ENCODE data around the gene C2CD4C.
"Not testable (repeated sequence)": the region's sequence is repeated elsewhere in the genome, so short reads cannot be mapped to it uniquely, and the experiment has no call there.

Gene C2CD4C

DNA sequence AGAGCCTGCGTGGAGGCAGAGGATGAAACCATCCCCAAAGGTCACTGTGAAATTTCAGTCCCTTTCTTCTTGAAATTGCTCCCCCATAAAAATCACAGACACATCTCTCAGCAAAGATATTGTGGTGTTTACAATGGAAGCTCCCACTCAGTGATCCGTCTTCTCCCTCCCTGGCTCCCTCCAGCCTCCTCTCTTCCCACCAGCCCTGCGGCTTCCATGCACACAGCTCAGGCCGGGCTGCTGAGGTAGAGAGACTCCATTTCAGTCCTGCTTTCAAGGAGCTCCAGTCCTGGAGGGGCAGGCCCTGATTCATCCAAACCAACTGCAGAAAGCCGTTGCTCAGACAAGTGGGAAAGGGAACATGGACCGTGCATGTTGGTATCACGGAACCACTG, 40.3 kb downstream of the C2CD4C start:
- Histone ChIP-seq H3K9ac (ENCODE audit: low read length in 2 of 2) (no peak overlapping the region), H3K36me3 (ENCODE audit: control insufficient read depth in 2 of 2, insufficient read depth in 2 of 2, low read length in 2 of 2) (no peaks in the 10 kb centered on the region), H3K9me3 (ENCODE audit: control insufficient read depth in 2 of 2, low read length in 2 of 2) (no peaks in the 10 kb centered on the region), H3K27ac (ENCODE audit: low read length) (no peak overlapping the region), H3K4me1 (ENCODE audit: control insufficient read depth, insufficient read depth, low read length) (peaks cover 3% of the 10 kb centered on the region), H3K4me3 (ENCODE audit: low read length in 2 of 2) (no peak overlapping the region), H3K27me3 (ENCODE audit: control insufficient read depth in 1 of 2, insufficient read depth in 2 of 2, low read length in 2 of 2) (peaks cover 10 to 13% of the 10 kb centered on the region in 2 donors)

DNA sequence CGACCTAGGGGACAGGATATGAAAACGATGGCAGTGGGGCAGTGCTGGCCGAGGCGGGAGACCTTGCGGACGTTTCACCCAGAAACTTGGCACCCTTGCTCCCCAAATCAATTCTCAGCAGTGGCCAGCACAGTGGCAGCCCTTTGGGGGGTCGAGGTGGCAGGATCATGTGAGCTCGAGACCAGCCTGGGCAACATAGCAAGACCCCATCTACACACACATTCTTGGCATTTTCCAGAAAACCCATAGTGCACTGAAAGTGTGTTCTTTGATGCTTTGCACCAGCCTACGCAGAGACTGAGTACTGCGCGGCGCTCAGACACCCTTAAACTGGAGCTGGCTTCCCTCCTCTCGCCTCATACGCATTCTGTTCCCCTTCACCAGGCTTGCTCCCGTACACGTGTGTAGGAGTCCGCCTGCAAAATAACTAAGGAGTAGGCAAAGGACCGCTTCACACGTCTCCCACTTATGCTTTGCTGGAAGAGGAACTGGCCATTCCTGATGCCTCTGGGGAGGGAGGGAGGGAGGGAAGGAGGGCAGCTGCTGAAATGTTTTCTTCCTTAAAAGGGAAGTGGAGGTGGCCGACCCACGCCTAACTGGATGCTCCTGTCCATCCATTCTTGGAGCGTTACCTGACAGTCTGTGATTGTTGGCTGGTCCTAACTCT, 40.9 kb downstream of the C2CD4C start:
- Histone ChIP-seq H3K9ac (ENCODE audit: low read length in 2 of 2) (no peak overlapping the region), H3K9me3 (ENCODE audit: control insufficient read depth in 2 of 2, low read length in 2 of 2) (no peaks in the 10 kb centered on the region), H3K27me3 (ENCODE audit: control insufficient read depth in 1 of 2, insufficient read depth in 2 of 2, low read length in 2 of 2) (peaks cover 9 to 11% of the 10 kb centered on the region in 2 donors), H3K36me3 (ENCODE audit: control insufficient read depth in 2 of 2, insufficient read depth in 2 of 2, low read length in 2 of 2) (no peaks in the 10 kb centered on the region), H3K4me3 (ENCODE audit: low read length in 2 of 2) (no peak overlapping the region), H3K27ac (ENCODE audit: low read length) (no peak overlapping the region), H3K4me1 (ENCODE audit: control insufficient read depth, insufficient read depth, low read length) (peaks cover 3% of the 10 kb centered on the region)

DNA sequence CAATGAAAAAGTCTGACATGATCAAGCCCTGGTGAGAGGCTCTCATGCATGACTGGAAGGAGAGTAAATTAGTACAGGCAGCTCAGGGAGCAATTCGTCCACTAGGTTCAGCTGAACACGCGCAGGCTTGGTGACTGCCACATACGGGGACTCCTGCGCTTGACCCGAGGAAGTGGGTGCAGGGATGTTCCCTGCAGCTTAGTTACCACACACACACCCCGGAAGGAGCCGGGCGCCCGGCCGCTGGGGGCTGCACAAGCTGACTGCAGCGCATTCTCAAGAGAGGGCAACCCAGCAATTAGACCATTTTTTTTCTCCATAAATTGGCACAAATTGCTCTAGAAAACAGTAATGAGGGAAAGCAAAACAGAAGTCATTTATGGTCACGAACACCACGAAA, 41.4 kb downstream of the C2CD4C start:
- Histone ChIP-seq H3K4me3 (ENCODE audit: low read length in 2 of 2) (no peak overlapping the region), H3K27ac (ENCODE audit: low read length) (no peak overlapping the region), H3K36me3 (ENCODE audit: control insufficient read depth in 2 of 2, insufficient read depth in 2 of 2, low read length in 2 of 2) (no peaks in the 10 kb centered on the region), H3K9me3 (ENCODE audit: control insufficient read depth in 2 of 2, low read length in 2 of 2) (no peaks in the 10 kb centered on the region), H3K4me1 (ENCODE audit: control insufficient read depth, insufficient read depth, low read length) (peaks cover 2% of the 10 kb centered on the region), H3K27me3 (ENCODE audit: control insufficient read depth in 1 of 2, insufficient read depth in 2 of 2, low read length in 2 of 2) (peaks cover 9 to 11% of the 10 kb centered on the region in 2 donors), H3K9ac (ENCODE audit: low read length in 2 of 2) (no peak overlapping the region)

- H3K4me3 ChIP-seq (ENCODE audit: low read length in 2 of 2): no peak overlapping the region
- H3K4me1 ChIP-seq (ENCODE audit: control insufficient read depth, insufficient read depth, low read length): no peaks in the 10 kb centered on the region
- no peaks in the 10 kb centered on the region for H3K9me3 ChIP-seq (ENCODE audit: control insufficient read depth in 2 of 2, low read length in 2 of 2)
- peaks cover 6 to 11% of the 10 kb centered on the region in 2 donors for H3K27me3 ChIP-seq (ENCODE audit: control insufficient read depth in 1 of 2, insufficient read depth in 2 of 2, low read length in 2 of 2)
- H3K27ac ChIP-seq (ENCODE audit: low read length): no peak overlapping the region
- no peaks in the 10 kb centered on the region for H3K36me3 ChIP-seq (ENCODE audit: control insufficient read depth in 2 of 2, insufficient read depth in 2 of 2, low read length in 2 of 2)
- no peak overlapping the region for H3K9ac ChIP-seq (ENCODE audit: low read length in 2 of 2)
These were observed 42.0 kb downstream of the C2CD4C start for GRCh38 chr19:366951-367350.

- Histone ChIP-seq H3K9me3 (ENCODE audit: control insufficient read depth in 2 of 2, low read length in 2 of 2) (no peaks in the 10 kb centered on the region), H3K27ac (ENCODE audit: low read length) (no peak overlapping the region), H3K9ac (ENCODE audit: low read length in 2 of 2) (no peak overlapping the region), H3K4me3 (ENCODE audit: low read length in 2 of 2) (no peak overlapping the region), H3K27me3 (ENCODE audit: control insufficient read depth in 1 of 2, insufficient read depth in 2 of 2, low read length in 2 of 2) (peaks cover 6 to 11% of the 10 kb centered on the region in 2 donors), H3K4me1 (ENCODE audit: control insufficient read depth, insufficient read depth, low read length) (no peaks in the 10 kb centered on the region), H3K36me3 (ENCODE audit: control insufficient read depth in 2 of 2, insufficient read depth in 2 of 2, low read length in 2 of 2) (no peaks in the 10 kb centered on the region)
These were observed 42.7 kb downstream of the C2CD4C start for GRCh38 chr19:366205-366783.

GRCh38 chr19:364496-365287, 44.3 kb downstream of the C2CD4C start:
- Histone ChIP-seq H3K4me1 (ENCODE audit: control insufficient read depth, insufficient read depth, low read length) (no peaks in the 10 kb centered on the region), H3K4me3 (ENCODE audit: low read length in 2 of 2) (no peak overlapping the region), H3K9me3 (ENCODE audit: control insufficient read depth in 2 of 2, low read length in 2 of 2) (no peaks in the 10 kb centered on the region), H3K9ac (ENCODE audit: low read length in 2 of 2) (no peak overlapping the region), H3K36me3 (ENCODE audit: control insufficient read depth in 2 of 2, insufficient read depth in 2 of 2, low read length in 2 of 2) (no peaks in the 10 kb centered on the region), H3K27me3 (ENCODE audit: control insufficient read depth in 1 of 2, insufficient read depth in 2 of 2, low read length in 2 of 2) (peaks cover 8 to 12% of the 10 kb centered on the region in 2 donors), H3K27ac (ENCODE audit: low read length) (no peak overlapping the region)

DNA sequence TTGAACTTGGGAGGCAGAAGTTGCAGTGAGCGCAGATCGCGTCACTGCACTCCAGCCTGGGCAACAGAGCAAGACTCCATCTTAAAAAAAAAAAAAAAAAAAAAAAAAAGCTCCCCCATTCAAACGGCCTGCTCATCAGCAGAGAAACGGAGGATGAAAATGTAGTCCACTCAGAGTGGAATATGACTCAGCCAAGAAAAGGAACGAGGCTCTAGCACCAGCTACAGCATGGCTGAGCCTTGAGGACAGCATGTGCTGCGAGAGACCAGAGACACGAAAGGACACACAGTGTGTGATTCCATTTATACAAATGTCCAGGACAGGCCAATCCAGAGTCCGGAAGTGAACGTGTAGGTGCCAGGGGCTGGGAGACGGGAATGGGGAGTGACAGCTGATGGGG, 46.3 kb downstream of the C2CD4C start:
- no peak overlapping the region for H3K27ac ChIP-seq (ENCODE audit: low read length)
- no peaks in the 10 kb centered on the region for H3K36me3 ChIP-seq (ENCODE audit: control insufficient read depth in 2 of 2, insufficient read depth in 2 of 2, low read length in 2 of 2)
- H3K27me3 ChIP-seq (ENCODE audit: control insufficient read depth in 1 of 2, insufficient read depth in 2 of 2, low read length in 2 of 2): peaks cover 8 to 12% of the 10 kb centered on the region in 2 donors
- no peaks in the 10 kb centered on the region for H3K4me1 ChIP-seq (ENCODE audit: control insufficient read depth, insufficient read depth, low read length)
- no peaks in the 10 kb centered on the region for H3K9me3 ChIP-seq (ENCODE audit: control insufficient read depth in 2 of 2, low read length in 2 of 2)
- H3K4me3 ChIP-seq (ENCODE audit: low read length in 2 of 2): no peak overlapping the region
- no peak overlapping the region for H3K9ac ChIP-seq (ENCODE audit: low read length in 2 of 2)

DNA sequence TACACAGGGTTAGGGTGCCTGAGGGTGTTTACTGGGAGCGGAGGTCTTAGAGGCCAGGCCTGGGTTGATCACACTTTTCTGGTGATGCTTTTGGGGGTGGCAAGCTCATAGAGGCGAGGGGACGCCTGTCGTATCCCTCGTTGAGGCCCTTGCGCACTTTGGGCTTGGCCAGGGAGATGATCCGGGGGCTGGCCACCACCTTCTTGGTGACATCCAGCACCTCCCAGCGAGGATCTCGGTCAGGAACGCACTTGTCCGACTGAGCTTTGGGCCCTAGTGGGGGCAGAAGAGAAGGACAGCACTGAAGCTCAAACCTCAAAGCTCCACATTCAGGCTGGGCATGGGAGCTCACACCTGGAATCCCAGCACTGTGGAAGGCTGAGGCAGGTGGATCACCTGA, 46.8 kb downstream of the C2CD4C start:
- Histone ChIP-seq H3K4me3 (ENCODE audit: low read length in 2 of 2) (no peak overlapping the region), H3K9ac (ENCODE audit: low read length in 2 of 2) (no peak overlapping the region), H3K9me3 (ENCODE audit: control insufficient read depth in 2 of 2, low read length in 2 of 2) (no peaks in the 10 kb centered on the region), H3K27ac (ENCODE audit: low read length) (no peak overlapping the region), H3K4me1 (ENCODE audit: control insufficient read depth, insufficient read depth, low read length) (no peaks in the 10 kb centered on the region), H3K27me3 (ENCODE audit: control insufficient read depth in 1 of 2, insufficient read depth in 2 of 2, low read length in 2 of 2) (peaks cover 8 to 12% of the 10 kb centered on the region in 2 donors), H3K36me3 (ENCODE audit: control insufficient read depth in 2 of 2, insufficient read depth in 2 of 2, low read length in 2 of 2) (no peaks in the 10 kb centered on the region)

DNA sequence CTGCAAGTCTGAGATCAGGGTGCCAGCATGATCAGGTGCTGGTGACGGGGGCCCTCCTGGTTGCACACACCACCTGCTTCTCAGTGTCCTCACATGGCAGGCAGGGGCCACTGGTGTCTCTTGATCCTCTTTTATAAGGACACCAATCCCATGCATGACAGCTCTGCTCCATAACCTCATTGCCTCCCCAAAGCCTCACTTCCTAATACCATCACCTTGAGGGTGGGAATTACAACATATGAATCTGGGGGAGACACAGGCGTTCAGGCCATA, 49.4 kb downstream of the C2CD4C start:
- Histone ChIP-seq H3K4me1 (ENCODE audit: control insufficient read depth, insufficient read depth, low read length) (no peaks in the 10 kb centered on the region), H3K27me3 (ENCODE audit: control insufficient read depth in 1 of 2, insufficient read depth in 2 of 2, low read length in 2 of 2) (peaks cover 6% of the 10 kb centered on the region in 2 donors), H3K36me3 (ENCODE audit: control insufficient read depth in 2 of 2, insufficient read depth in 2 of 2, low read length in 2 of 2) (no peaks in the 10 kb centered on the region), H3K9ac (ENCODE audit: low read length in 2 of 2) (no peak overlapping the region), H3K4me3 (ENCODE audit: low read length in 2 of 2) (no peak overlapping the region), H3K9me3 (ENCODE audit: control insufficient read depth in 2 of 2, low read length in 2 of 2) (no peaks in the 10 kb centered on the region), H3K27ac (ENCODE audit: low read length) (no peak overlapping the region)

DNA sequence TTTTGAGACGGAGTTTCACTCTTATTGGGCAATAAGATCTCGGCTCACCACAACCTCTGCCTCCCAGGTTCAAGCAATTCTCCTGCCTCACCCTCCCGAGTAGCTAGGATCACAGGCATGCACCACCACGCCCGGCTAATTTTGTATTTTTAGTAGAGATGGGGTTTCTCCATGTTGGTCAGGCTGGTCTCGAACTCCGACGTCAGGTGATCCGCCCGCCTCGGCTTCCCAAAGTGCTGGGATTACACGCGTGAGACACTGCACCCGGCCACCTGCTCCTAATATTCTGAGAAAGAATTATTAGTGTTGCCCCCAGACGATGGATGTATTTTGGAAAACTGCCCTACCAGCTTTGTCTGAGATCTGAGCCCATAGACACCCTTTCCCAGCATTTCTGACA, 53.4 kb downstream of the C2CD4C start:
- not testable (repeated sequence) for H3K36me3 ChIP-seq (ENCODE audit: control insufficient read depth in 2 of 2, insufficient read depth in 2 of 2, low read length in 2 of 2); H3K27me3 ChIP-seq (ENCODE audit: control insufficient read depth in 1 of 2, insufficient read depth in 2 of 2, low read length in 2 of 2); H3K9me3 ChIP-seq (ENCODE audit: control insufficient read depth in 2 of 2, low read length in 2 of 2); H3K9ac ChIP-seq (ENCODE audit: low read length in 2 of 2); H3K4me3 ChIP-seq (ENCODE audit: low read length in 2 of 2); H3K4me1 ChIP-seq (ENCODE audit: control insufficient read depth, insufficient read depth, low read length); H3K27ac ChIP-seq (ENCODE audit: low read length)

Measured in stomach smooth muscle (tissue), 2 donors.